Measurements from ENCODE around the gene GFRA1. TPM values are rescaled to one million over a fixed set of nuclear protein-coding genes. Genes with fewer than 3 reads are reported as not detected.

The GFRA1 gene
- polyA plus RNA-seq, 2 of the 4 experiments (the other 2 are of a cell fraction) = 4.0 to 9.5 TPM

GRCh38 chr10:116211682-116212081 lies 61.3 kb downstream of the GFRA1 start:
- 19% methylated on average over 1 of the region's 1 CpG for WGBS (ENCODE audit: missing lambda C conversion rate)
- Histone ChIP-seq H3K4me2 (no peak overlapping the region), H3K4me1 (peaks cover 7% of the 10 kb centered on the region; the same call in 2 of the 3 replicates), H3K9me3 (no peaks in the 10 kb centered on the region), H3K27ac (no peak overlapping the region), H3K4me3 (no peak overlapping the region)
- POLR2A ChIA-PET = no interaction called here
- FAIRE-seq (no peak), ATAC-seq (no peak), DNase-seq (ENCODE audit: low read depth in 1 of 2, low spot score in 1 of 2) (no peak)
- TF ChIP-seq, protein P1, sequence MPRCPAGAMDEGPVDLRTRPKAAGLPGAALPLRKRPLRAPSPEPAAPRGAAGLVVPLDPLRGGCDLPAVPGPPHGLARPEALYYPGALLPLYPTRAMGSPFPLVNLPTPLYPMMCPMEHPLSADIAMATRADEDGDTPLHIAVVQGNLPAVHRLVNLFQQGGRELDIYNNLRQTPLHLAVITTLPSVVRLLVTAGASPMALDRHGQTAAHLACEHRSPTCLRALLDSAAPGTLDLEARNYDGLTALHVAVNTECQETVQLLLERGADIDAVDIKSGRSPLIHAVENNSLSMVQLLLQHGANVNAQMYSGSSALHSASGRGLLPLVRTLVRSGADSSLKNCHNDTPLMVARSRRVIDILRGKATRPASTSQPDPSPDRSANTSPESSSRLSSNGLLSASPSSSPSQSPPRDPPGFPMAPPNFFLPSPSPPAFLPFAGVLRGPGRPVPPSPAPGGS (IDR thresholded peaks at IDR 0.05) = no peak
- no peak for TF ChIP-seq HOXA7 (CRISPR knock-in tag; IDR thresholded peaks at IDR 0.05)
- TF ChIP-seq FOXS1 (CRISPR knock-in tag; IDR thresholded peaks at IDR 0.05) = no peak
- no peak for TF ChIP-seq RNF2 (IDR thresholded peaks at IDR 0.05; ENCODE audit: borderline replicate concordance, low read depth)
- TF ChIP-seq MAFK (IDR thresholded peaks at IDR 0.05; ENCODE audit: partially characterized antibody) = no peak
- no peak for TF ChIP-seq POLR2AphosphoS2 (conservative IDR thresholded peaks at IDR 0.05; ENCODE audit: low read length)
- no peak for TF ChIP-seq RFX5 (IDR thresholded peaks at IDR 0.05)
- no peak for TF ChIP-seq RCOR1 (IDR thresholded peaks at IDR 0.05; ENCODE audit: low read depth, low read length)
- TF ChIP-seq HDAC2 (IDR thresholded peaks at IDR 0.05) = no peak
- no peak for TF ChIP-seq TP53 (CRISPR knock-in tag; IDR thresholded peaks at IDR 0.05)
- TF ChIP-seq TFCP2L1 (CRISPR knock-in tag; IDR thresholded peaks at IDR 0.05) = no peak
- no peak for TF ChIP-seq JUNB (IDR thresholded peaks at IDR 0.05)
- TF ChIP-seq ZFP36 (IDR thresholded peaks at IDR 0.05; ENCODE audit: borderline replicate concordance, partially characterized antibody) = no peak
- no peak for TF ChIP-seq CBX2 (IDR thresholded peaks at IDR 0.05; ENCODE audit: borderline replicate concordance, low read depth)
- CTCF ChIA-PET = interaction anchor here (1.0 kb wide), 1 partner anchor 75 kb away, joined by 3 read pairs; no protein-coding TSS in a partner anchor

- Histone ChIP-seq H3K4me2 (no peak overlapping the region), H3K9me3 (no peaks in the 10 kb centered on the region), H3K4me3 (no peak overlapping the region), H3K4me1 (peaks cover 7% of the 10 kb centered on the region; the same call in 2 of the 3 replicates), H3K27ac (no peak overlapping the region)
- DNase-seq (ENCODE audit: low read depth in 1 of 2, low spot score in 1 of 2) (no peak), ATAC-seq (no peak), FAIRE-seq (no peak)
- WGBS (ENCODE audit: missing lambda C conversion rate) = 55% methylated on average over 6 of the region's 7 CpGs
- ChIA-PET POLR2A (no interaction called here), CTCF (interaction anchor here (1.0 kb wide), 1 partner anchor 76 kb away, joined by 3 read pairs; no protein-coding TSS in a partner anchor)
- TF ChIP-seq CHD2 (IDR thresholded peaks at IDR 0.05; ENCODE audit: low read length, partially characterized antibody) (no peak), HOXB5 (CRISPR knock-in tag; IDR thresholded peaks at IDR 0.05) (no peak), HOXA7 (CRISPR knock-in tag; IDR thresholded peaks at IDR 0.05) (no peak), MAFK (IDR thresholded peaks at IDR 0.05; ENCODE audit: partially characterized antibody) (no peak), MAX (IDR thresholded peaks at IDR 0.05) (no peak), JUNB (IDR thresholded peaks at IDR 0.05) (no peak), CBX8 (IDR thresholded peaks at IDR 0.05) (no peak), ESRRA (IDR thresholded peaks at IDR 0.05; ENCODE audit: borderline replicate concordance, low read length) (no peak), HDAC2 (IDR thresholded peaks at IDR 0.05) (no peak), POLR2AphosphoS2 (conservative IDR thresholded peaks at IDR 0.05; ENCODE audit: low read length) (no peak), SMC3 (IDR thresholded peaks at IDR 0.05) (no peak), GATA3 (IDR thresholded peaks at IDR 0.05; ENCODE audit: borderline replicate concordance) (no peak), ZFP36 (IDR thresholded peaks at IDR 0.05; ENCODE audit: borderline replicate concordance, partially characterized antibody) (no peak), FOXS1 (CRISPR knock-in tag; IDR thresholded peaks at IDR 0.05) (no peak)
- TF ChIP-seq, protein P2, sequence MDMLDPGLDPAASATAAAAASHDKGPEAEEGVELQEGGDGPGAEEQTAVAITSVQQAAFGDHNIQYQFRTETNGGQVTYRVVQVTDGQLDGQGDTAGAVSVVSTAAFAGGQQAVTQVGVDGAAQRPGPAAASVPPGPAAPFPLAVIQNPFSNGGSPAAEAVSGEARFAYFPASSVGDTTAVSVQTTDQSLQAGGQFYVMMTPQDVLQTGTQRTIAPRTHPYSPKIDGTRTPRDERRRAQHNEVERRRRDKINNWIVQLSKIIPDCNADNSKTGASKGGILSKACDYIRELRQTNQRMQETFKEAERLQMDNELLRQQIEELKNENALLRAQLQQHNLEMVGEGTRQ (IDR thresholded peaks at IDR 0.05) = no peak
- TF ChIP-seq, protein P1 (IDR thresholded peaks at IDR 0.05) = no peak
Observed at GRCh38 chr10:116210588-116211346, 62.2 kb downstream of the GFRA1 start.
